ENCODE measurements around the gene PPP1R3A. TPM values are rescaled to one million over a fixed set of nuclear protein-coding genes. Genes with fewer than 3 reads are reported as not detected.

Gene PPP1R3A, protein sequence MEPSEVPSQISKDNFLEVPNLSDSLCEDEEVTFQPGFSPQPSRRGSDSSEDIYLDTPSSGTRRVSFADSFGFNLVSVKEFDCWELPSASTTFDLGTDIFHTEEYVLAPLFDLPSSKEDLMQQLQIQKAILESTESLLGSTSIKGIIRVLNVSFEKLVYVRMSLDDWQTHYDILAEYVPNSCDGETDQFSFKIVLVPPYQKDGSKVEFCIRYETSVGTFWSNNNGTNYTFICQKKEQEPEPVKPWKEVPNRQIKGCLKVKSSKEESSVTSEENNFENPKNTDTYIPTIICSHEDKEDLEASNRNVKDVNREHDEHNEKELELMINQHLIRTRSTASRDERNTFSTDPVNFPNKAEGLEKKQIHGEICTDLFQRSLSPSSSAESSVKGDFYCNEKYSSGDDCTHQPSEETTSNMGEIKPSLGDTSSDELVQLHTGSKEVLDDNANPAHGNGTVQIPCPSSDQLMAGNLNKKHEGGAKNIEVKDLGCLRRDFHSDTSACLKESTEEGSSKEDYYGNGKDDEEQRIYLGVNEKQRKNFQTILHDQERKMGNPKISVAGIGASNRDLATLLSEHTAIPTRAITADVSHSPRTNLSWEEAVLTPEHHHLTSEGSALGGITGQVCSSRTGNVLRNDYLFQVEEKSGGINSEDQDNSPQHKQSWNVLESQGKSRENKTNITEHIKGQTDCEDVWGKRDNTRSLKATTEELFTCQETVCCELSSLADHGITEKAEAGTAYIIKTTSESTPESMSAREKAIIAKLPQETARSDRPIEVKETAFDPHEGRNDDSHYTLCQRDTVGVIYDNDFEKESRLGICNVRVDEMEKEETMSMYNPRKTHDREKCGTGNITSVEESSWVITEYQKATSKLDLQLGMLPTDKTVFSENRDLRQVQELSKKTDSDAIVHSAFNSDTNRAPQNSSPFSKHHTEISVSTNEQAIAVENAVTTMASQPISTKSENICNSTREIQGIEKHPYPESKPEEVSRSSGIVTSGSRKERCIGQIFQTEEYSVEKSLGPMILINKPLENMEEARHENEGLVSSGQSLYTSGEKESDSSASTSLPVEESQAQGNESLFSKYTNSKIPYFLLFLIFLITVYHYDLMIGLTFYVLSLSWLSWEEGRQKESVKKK
- polyA plus RNA-seq (2012; ENCODE audit: insufficient read depth, insufficient read length, low read depth): not detected

- TF ChIP-seq, protein P1, sequence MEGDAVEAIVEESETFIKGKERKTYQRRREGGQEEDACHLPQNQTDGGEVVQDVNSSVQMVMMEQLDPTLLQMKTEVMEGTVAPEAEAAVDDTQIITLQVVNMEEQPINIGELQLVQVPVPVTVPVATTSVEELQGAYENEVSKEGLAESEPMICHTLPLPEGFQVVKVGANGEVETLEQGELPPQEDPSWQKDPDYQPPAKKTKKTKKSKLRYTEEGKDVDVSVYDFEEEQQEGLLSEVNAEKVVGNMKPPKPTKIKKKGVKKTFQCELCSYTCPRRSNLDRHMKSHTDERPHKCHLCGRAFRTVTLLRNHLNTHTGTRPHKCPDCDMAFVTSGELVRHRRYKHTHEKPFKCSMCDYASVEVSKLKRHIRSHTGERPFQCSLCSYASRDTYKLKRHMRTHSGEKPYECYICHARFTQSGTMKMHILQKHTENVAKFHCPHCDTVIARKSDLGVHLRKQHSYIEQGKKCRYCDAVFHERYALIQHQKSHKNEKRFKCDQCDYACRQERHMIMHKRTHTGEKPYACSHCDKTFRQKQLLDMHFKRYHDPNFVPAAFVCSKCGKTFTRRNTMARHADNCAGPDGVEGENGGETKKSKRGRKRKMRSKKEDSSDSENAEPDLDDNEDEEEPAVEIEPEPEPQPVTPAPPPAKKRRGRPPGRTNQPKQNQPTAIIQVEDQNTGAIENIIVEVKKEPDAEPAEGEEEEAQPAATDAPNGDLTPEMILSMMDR (IDR thresholded peaks at IDR 0.05; ENCODE audit: low read depth, low read length): no peak
Observed at GRCh38 chr7:113918946-113919345, at the start of gene PPP1R3A. Gene PPP1R3A (minus strand): TSS chr7:113919009. CDS start chr7:113918996, 13 bp downstream.

GRCh38 chr7:113963356-113963755 is 44.5 kb upstream of the PPP1R3A start:
- DNase-seq: no peak
- Histone ChIP-seq H3K27me3 (no peaks in the 10 kb centered on the region), H3K36me3 (no peaks in the 10 kb centered on the region), H3K9me3 (no peaks in the 10 kb centered on the region), H3K4me1 (no peaks in the 10 kb centered on the region), H3K4me3 (ENCODE audit: low read depth, low read length) (no peak overlapping the region)
- TF ChIP-seq, protein P1 (IDR thresholded peaks at IDR 0.05; ENCODE audit: low read depth, low read length): no peak

More at GRCh38 chr7:113918946-113919345, at the start of gene PPP1R3A:
- Histone ChIP-seq H3K27me3 (no peaks in the 10 kb centered on the region), H3K9me3 (no peaks in the 10 kb centered on the region), H3K4me1 (no peaks in the 10 kb centered on the region), H3K36me3 (no peaks in the 10 kb centered on the region), H3K4me3 (ENCODE audit: low read depth, low read length) (no peak within 1 kb of the TSS)
- no peak for DNase-seq

DNA sequence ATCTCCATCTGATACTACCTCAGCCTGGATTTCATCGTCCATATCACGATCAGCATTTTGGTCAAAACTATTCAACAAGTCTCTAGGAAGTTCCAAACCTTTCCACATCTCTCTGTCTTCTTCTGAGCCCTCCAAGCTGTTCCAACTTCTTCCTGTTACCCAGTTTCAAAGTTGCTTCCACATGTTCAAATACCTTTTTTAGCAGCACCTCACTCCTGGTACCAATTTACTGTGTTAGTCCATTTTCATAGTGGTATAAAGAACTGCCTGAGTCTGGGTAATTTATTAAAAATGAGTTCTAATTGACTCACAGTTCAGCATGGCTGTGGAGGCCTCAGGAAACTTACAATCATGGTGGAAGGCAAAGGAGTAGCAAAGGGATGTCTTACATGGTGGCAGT is 41.1 kb upstream of the PPP1R3A start:
- no peaks in the 10 kb centered on the region for H3K36me3 ChIP-seq
- H3K9me3 ChIP-seq: peaks cover 5% of the 10 kb centered on the region
- no peaks in the 10 kb centered on the region for H3K4me1 ChIP-seq
- TF ChIP-seq, protein P1 (IDR thresholded peaks at IDR 0.05; ENCODE audit: low read depth, low read length): no peak
- no peaks in the 10 kb centered on the region for H3K27me3 ChIP-seq
- no peak overlapping the region for H3K4me3 ChIP-seq (ENCODE audit: low read depth, low read length)
- no peak for DNase-seq

DNA sequence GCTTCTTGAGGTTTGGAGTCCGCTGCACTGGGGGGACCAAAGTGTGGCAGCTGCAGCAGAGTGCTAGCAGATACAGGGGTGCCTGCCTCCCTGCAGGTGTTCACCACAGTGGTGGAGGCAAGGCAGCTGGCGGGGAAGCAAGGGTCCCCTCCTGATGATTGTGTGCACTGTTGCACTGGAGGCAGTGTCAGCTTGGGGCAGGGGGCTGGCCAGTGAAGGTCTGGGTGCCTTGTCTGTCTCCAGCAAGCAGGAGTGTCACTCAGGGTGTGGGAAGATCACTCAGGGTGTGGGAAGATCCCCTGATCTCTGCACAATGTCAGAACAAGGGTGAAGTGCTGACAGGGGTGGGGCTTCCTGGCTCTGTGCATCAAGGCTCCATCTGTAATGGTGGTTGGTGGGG is 36.3 kb upstream of the PPP1R3A start:
- Histone ChIP-seq H3K4me1 (no peaks in the 10 kb centered on the region), H3K4me3 (ENCODE audit: low read depth, low read length) (no peak overlapping the region), H3K9me3 (peaks cover 5% of the 10 kb centered on the region), H3K36me3 (no peaks in the 10 kb centered on the region), H3K27me3 (no peaks in the 10 kb centered on the region)
- DNase-seq: no peak
- TF ChIP-seq, protein P1 (IDR thresholded peaks at IDR 0.05; ENCODE audit: low read depth, low read length): no peak

DNA sequence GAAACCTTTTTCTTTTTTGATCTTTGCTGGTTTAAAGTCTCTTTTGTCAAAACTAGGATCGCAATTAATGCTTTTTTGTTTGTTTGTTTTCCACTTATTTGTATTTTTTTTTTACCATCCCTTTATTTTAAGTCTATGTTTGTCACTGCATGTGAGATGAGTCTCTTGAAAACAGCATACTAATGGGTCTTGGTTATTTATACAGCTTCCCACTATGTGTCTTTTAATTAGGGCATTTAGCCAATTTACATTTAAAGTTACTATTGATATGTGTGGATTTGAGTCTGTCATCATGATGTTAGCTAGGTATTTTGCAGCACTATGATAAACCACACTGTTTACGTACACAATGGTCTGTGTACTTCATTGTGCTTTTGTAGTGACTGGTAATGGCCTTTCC is 34.7 kb upstream of the PPP1R3A start:
- no peaks in the 10 kb centered on the region for H3K4me1 ChIP-seq
- TF ChIP-seq, protein P1 (IDR thresholded peaks at IDR 0.05; ENCODE audit: low read depth, low read length): no peak

More for the DNA sequence above, 34.7 kb upstream of the PPP1R3A start:
- H3K9me3 ChIP-seq: peaks cover 5% of the 10 kb centered on the region
- no peaks in the 10 kb centered on the region for H3K36me3 ChIP-seq
- no peak overlapping the region for H3K4me3 ChIP-seq (ENCODE audit: low read depth, low read length)
- no peaks in the 10 kb centered on the region for H3K27me3 ChIP-seq
- no peak for DNase-seq

All from BE2C (cell line).